Adipocyte (in vitro differentiated cells): ENCODE data around the gene GPD2.

Experiments
- DNase-seq: peaks from one replicate; pipeline ENCODE4 v3.0.0-alpha.2; 2015; ENCODE audit warnings: low read depth
- H3K27me3 ChIP-seq: replicated peaks from 2 replicates; pipeline ENCODE4 v1.7.0; 2013; ENCODE audit warnings: mild to moderate bottlenecking, low read length, moderate library complexity; ENCODE audit not compliant: control insufficient read depth, insufficient read depth
- H3K36me3 ChIP-seq: 2 replicates; pipeline ENCODE4 v1.7.0; 2013; ENCODE audit warnings: low read length, mild to moderate bottlenecking, moderate library complexity; ENCODE audit not compliant: control insufficient read depth, insufficient read depth, severe bottlenecking
- H3K4me1 ChIP-seq: 2 replicates; pipeline ENCODE4 v1.7.0; 2013; ENCODE audit warnings: mild to moderate bottlenecking, low read length, moderate library complexity; ENCODE audit not compliant: control insufficient read depth, insufficient read depth
- H3K4me3 ChIP-seq: 2 replicates; pipeline ENCODE4 v1.7.0; 2013; ENCODE audit warnings: mild to moderate bottlenecking, low read length, moderate library complexity
- H3K9ac ChIP-seq: 2 replicates; pipeline ENCODE4 v1.7.0; 2013; ENCODE audit warnings: mild to moderate bottlenecking, low read length, moderate library complexity
- H3K9me3 ChIP-seq: 2 replicates; pipeline ENCODE4 v1.7.0; 2013; ENCODE audit warnings: mild to moderate bottlenecking, low read length, moderate library complexity; ENCODE audit not compliant: control insufficient read depth

Gene GPD2

GRCh38 chr2:156435718-156436496 is at the start of gene GPD2:
GPD2 (plus strand) TSS chr2:156436379; CDS start chr2:156476106, 39,727 bp downstream.
- Histone ChIP-seq H3K4me3 (peak within 1 kb of the TSS; percentile 87), H3K9ac (peak within 1 kb of the TSS; percentile 94), H3K27me3 (no peaks in the 10 kb centered on the region), H3K4me1 (peaks cover 42% of the 10 kb centered on the region), H3K9me3 (no peaks in the 10 kb centered on the region), H3K36me3 (no peaks in the 10 kb centered on the region)
- DNase-seq = peak; percentile 95

GRCh38 chr2:156394033-156394741 is 42.0 kb upstream of the GPD2 start:
- no peaks in the 10 kb centered on the region for H3K36me3 ChIP-seq
- H3K4me3 ChIP-seq = no peak overlapping the region
- no peak for DNase-seq
- no peak overlapping the region for H3K9ac ChIP-seq
- peaks cover 6% of the 10 kb centered on the region for H3K4me1 ChIP-seq
- no peaks in the 10 kb centered on the region for H3K27me3 ChIP-seq
- no peaks in the 10 kb centered on the region for H3K9me3 ChIP-seq

- Histone ChIP-seq H3K36me3 (no peaks in the 10 kb centered on the region), H3K9me3 (no peaks in the 10 kb centered on the region), H3K4me3 (no peak overlapping the region), H3K9ac (no peak overlapping the region), H3K4me1 (peaks cover 16% of the 10 kb centered on the region), H3K27me3 (no peaks in the 10 kb centered on the region)
- no peak for DNase-seq
Measured at GRCh38 chr2:156396126-156396525, 40.1 kb upstream of the GPD2 start.

GRCh38 chr2:156397229-156397628 is 39.0 kb upstream of the GPD2 start:
- no peak for DNase-seq
- H3K4me1 ChIP-seq = peaks cover 16% of the 10 kb centered on the region
- no peaks in the 10 kb centered on the region for H3K9me3 ChIP-seq
- no peaks in the 10 kb centered on the region for H3K36me3 ChIP-seq
- no peaks in the 10 kb centered on the region for H3K27me3 ChIP-seq
- H3K4me3 ChIP-seq = no peak overlapping the region
- H3K9ac ChIP-seq = no peak overlapping the region

GRCh38 chr2:156398176-156398575 is 38.0 kb upstream of the GPD2 start:
- H3K4me3 ChIP-seq = no peak overlapping the region

GRCh38 chr2:156399224-156399949 is 36.8 kb upstream of the GPD2 start:
- H3K4me3 ChIP-seq = peak overlapping the region; percentile 87
- no peaks in the 10 kb centered on the region for H3K36me3 ChIP-seq
- no peaks in the 10 kb centered on the region for H3K9me3 ChIP-seq
- H3K27me3 ChIP-seq = no peaks in the 10 kb centered on the region
- DNase-seq = peak; percentile 92
- peaks cover 16% of the 10 kb centered on the region for H3K4me1 ChIP-seq
- H3K9ac ChIP-seq = peak overlapping the region; percentile 83

More at GRCh38 chr2:156398176-156398575, 38.0 kb upstream of the GPD2 start:
- H3K27me3 ChIP-seq = no peaks in the 10 kb centered on the region
- no peak for DNase-seq
- H3K36me3 ChIP-seq = no peaks in the 10 kb centered on the region
- H3K4me1 ChIP-seq = peaks cover 16% of the 10 kb centered on the region
- H3K9me3 ChIP-seq = no peaks in the 10 kb centered on the region
- H3K9ac ChIP-seq = no peak overlapping the region

GRCh38 chr2:156399950-156400705 is 36.1 kb upstream of the GPD2 start:
- Histone ChIP-seq H3K36me3 (no peaks in the 10 kb centered on the region), H3K4me1 (peaks cover 19% of the 10 kb centered on the region), H3K9ac (peak overlapping the region; percentile 83), H3K27me3 (no peaks in the 10 kb centered on the region), H3K9me3 (no peaks in the 10 kb centered on the region), H3K4me3 (peak overlapping the region; percentile 87)
- peak; percentile 88 for DNase-seq

GRCh38 chr2:156400706-156401678 is 35.2 kb upstream of the GPD2 start:
- Histone ChIP-seq H3K9me3 (no peaks in the 10 kb centered on the region), H3K4me1 (peaks cover 23% of the 10 kb centered on the region)
- peak; percentile 86 for DNase-seq

GRCh38 chr2:156401861-156402260 is 34.3 kb upstream of the GPD2 start:
- Histone ChIP-seq H3K9ac (no peak overlapping the region), H3K4me3 (no peak overlapping the region), H3K27me3 (no peaks in the 10 kb centered on the region), H3K4me1 (peaks cover 23% of the 10 kb centered on the region), H3K9me3 (no peaks in the 10 kb centered on the region), H3K36me3 (no peaks in the 10 kb centered on the region)
- DNase-seq = no peak

More at GRCh38 chr2:156400706-156401678, 35.2 kb upstream of the GPD2 start:
- Histone ChIP-seq H3K4me3 (peak overlapping the region; percentile 87), H3K27me3 (no peaks in the 10 kb centered on the region), H3K9ac (peak overlapping the region; percentile 83), H3K36me3 (no peaks in the 10 kb centered on the region)

GRCh38 chr2:156405586-156405985 is 30.6 kb upstream of the GPD2 start:
- no peaks in the 10 kb centered on the region for H3K9me3 ChIP-seq
- H3K36me3 ChIP-seq = no peaks in the 10 kb centered on the region
- DNase-seq = peak; percentile 51
- H3K4me3 ChIP-seq = no peak overlapping the region
- H3K9ac ChIP-seq = no peak overlapping the region
- peaks cover 7% of the 10 kb centered on the region for H3K4me1 ChIP-seq
- H3K27me3 ChIP-seq = no peaks in the 10 kb centered on the region
